HepG2 (cell line): Measurements from ENCODE around the gene PLCB2. TPM values are rescaled to one million over a fixed set of nuclear protein-coding genes. Genes with fewer than 3 reads are reported as not detected.

Source experiments
- BCL6 ChIP-seq: IDR thresholded peaks from 2 replicates; pipeline ENCODE4 v1.6.1; 2016; ENCODE audit warnings: missing genetic modification reagents, missing compliant biosample characterization
- CREB3 ChIP-seq: sonication (generic); formaldehyde crosslinking; IDR thresholded peaks from 2 replicates; pipeline ENCODE4 v1.5.0; 2020; ENCODE audit warnings: missing genetic modification reagents
- ERF ChIP-seq: IDR thresholded peaks from 2 replicates; pipeline ENCODE4 v1.6.1; 2018; ENCODE audit warnings: missing biosample characterization, missing genetic modification reagents
- ETV5 ChIP-seq: IDR thresholded peaks from 2 replicates; pipeline ENCODE4 v1.6.1; 2018; ENCODE audit warnings: missing biosample characterization, missing genetic modification reagents, inconsistent platforms, borderline replicate concordance
- IRF2 ChIP-seq: IDR thresholded peaks from 2 replicates; pipeline ENCODE4 v1.6.1; 2018; ENCODE audit warnings: missing genetic modification reagents, missing compliant biosample characterization
- KDM2A ChIP-seq: sonication (generic); formaldehyde crosslinking; IDR thresholded peaks from 2 replicates; pipeline ENCODE4 v1.4.0; 2020; ENCODE audit warnings: low read depth, missing genetic modification reagents, borderline replicate concordance
- KDM3A ChIP-seq: IDR thresholded peaks from 2 replicates; pipeline ENCODE4 v1.6.1; 2018; ENCODE audit warnings: low read depth, missing compliant biosample characterization
- KDM4B ChIP-seq: sonication (generic); formaldehyde crosslinking; IDR thresholded peaks from 2 replicates; pipeline ENCODE4 v1.4.0; 2020; ENCODE audit warnings: missing genetic modification reagents
- MLLT10 ChIP-seq: sonication (generic); formaldehyde crosslinking; IDR thresholded peaks from 2 replicates; pipeline ENCODE4 v1.4.0; 2020; ENCODE audit warnings: missing genetic modification reagents
- NFIB ChIP-seq: sonication (generic); formaldehyde crosslinking; IDR thresholded peaks from 2 replicates; pipeline ENCODE4 v1.9.0; 2021; ENCODE audit warnings: missing genetic modification reagents, mild to moderate bottlenecking, borderline replicate concordance
- NFKBIZ ChIP-seq: IDR thresholded peaks from 2 replicates; pipeline ENCODE4 v1.6.1; 2018; ENCODE audit warnings: missing genetic modification reagents, missing compliant biosample characterization
- NR0B2 ChIP-seq: sonication (generic); formaldehyde crosslinking; IDR thresholded peaks from 2 replicates; pipeline ENCODE4 v1.4.0; 2020; ENCODE audit warnings: mild to moderate bottlenecking, missing genetic modification reagents
- PCBP1 ChIP-seq: fragments of 200-400 bp; formaldehyde crosslinking; IDR thresholded peaks from 2 replicates; pipeline ENCODE4 v1.6.1; 2017; ENCODE audit warnings: mild to moderate bottlenecking, low read depth, low read length, borderline replicate concordance
- PPARG ChIP-seq: conservative IDR thresholded peaks from 2 replicates; pipeline ENCODE4 v1.6.1; 2016; ENCODE audit warnings: missing biosample characterization, missing genetic modification reagents
- PRMT3 ChIP-seq: sonication (generic); formaldehyde crosslinking; IDR thresholded peaks from 2 replicates; pipeline ENCODE4 v1.8.1; 2022; ENCODE audit warnings: low read depth, mild to moderate bottlenecking, moderate library complexity, missing genetic modification reagents, borderline replicate concordance
- REST ChIP-seq, 2 experiments: IDR thresholded peaks; 2 replicates each; pipeline ENCODE4 v1.6.1; 2011 to 2012; ENCODE audit warnings: low read length in 2 of 2, borderline replicate concordance in 1 of 2, low read depth in 1 of 2, mild to moderate bottlenecking in 1 of 2, moderate library complexity in 1 of 2
- RXRA ChIP-seq: sonication (generic); formaldehyde crosslinking; IDR thresholded peaks from 2 replicates; pipeline ENCODE4 v1.5.1; 2020; ENCODE audit warnings: missing genetic modification reagents
- SP1 ChIP-seq, 2 experiments: fragments of 450-650 bp in 1 of 2; sonication (generic) in 1 of 2; formaldehyde crosslinking in 1 of 2; IDR thresholded peaks; 2 replicates each; pipeline versions ENCODE4 v1.4.0 to v1.6.1; 2016 to 2020; ENCODE audit warnings: missing genetic modification reagents in 1 of 2
- ZFP82 ChIP-seq: sonication (generic); formaldehyde crosslinking; IDR thresholded peaks from 2 replicates; pipeline ENCODE4 v1.5.1; 2020; ENCODE audit warnings: mild to moderate bottlenecking, missing genetic modification reagents, borderline replicate concordance
- ZNF20 ChIP-seq: sonication (generic); formaldehyde crosslinking; IDR thresholded peaks from 2 replicates; pipeline ENCODE4 v1.4.0; 2020; ENCODE audit warnings: mild to moderate bottlenecking, moderate library complexity, missing genetic modification reagents
- ZNF503 ChIP-seq: sonication (generic); formaldehyde crosslinking; IDR thresholded peaks from 2 replicates; pipeline ENCODE4 v1.4.0; 2020; ENCODE audit warnings: missing genetic modification reagents
- ZNF788 ChIP-seq: sonication (generic); formaldehyde crosslinking; IDR thresholded peaks from 2 replicates; pipeline ENCODE4 v1.5.0; 2020; ENCODE audit warnings: mild to moderate bottlenecking, missing genetic modification reagents, borderline replicate concordance
- polyA plus RNA-seq, 8 experiments: library from polyadenylated mRNA; depleted of rRNA in 3 of 8; stranded (reverse) in 7 of 8; unstranded in 1 of 8; fragments of >200 nt; fragmentation: Illumina TruSeq in 4 of 8; extraction: Trizol in 4 of 8; gene quantifications; 2 replicates each; pipeline versions ENCODE4 v1.2.1 to v1.2.3, GENCODE V29; 2011 to 2016; ENCODE audit warnings: low read depth in 4 of 8, missing spikeins in 1 of 8, mixed read lengths in 1 of 8; ENCODE audit not compliant: insufficient read depth in 1 of 8
- total RNA-seq, 5 experiments: library from RNA; depleted of rRNA; stranded (reverse); fragments of >200 nt; fragmentation: Illumina TruSeq; extraction: Trizol; gene quantifications; 2 replicates each; pipeline ENCODE4 v1.2.3, GENCODE V29; 2016; ENCODE audit warnings: low read depth in 1 of 5

The PLCB2 gene
- total and polyA plus RNA-seq, 2 of the 13 experiments (the other 11 are each of a cell fraction or from before 2014, with no cell fraction given): 0.11 TPM; not detected in 1

GRCh38 chr15:40274350-40275274 is 33.1 kb downstream of the PLCB2 start (continued):
- peak; percentile 51 for TF ChIP-seq ETV5
- no peak for TF ChIP-seq ZNF20 (CRISPR knock-in tag)
- no peak for TF ChIP-seq MLLT10 (CRISPR knock-in tag)
- no peak for TF ChIP-seq PRMT3 (CRISPR knock-in tag)
- TF ChIP-seq ZNF503 (CRISPR knock-in tag): no peak
- TF ChIP-seq KDM2A: peak; percentile 89
- 0 out of 2 replicates have a peak, but pooled peaks have one; percentile 15 for TF ChIP-seq BCL6 (CRISPR knock-in tag)
- TF ChIP-seq REST (IDR thresholded peaks at IDR 0.05; ENCODE audit: borderline replicate concordance in 1 of 2, low read depth in 1 of 2, low read length in 2 of 2): no peak
- no peak; the same call in 1 of the 2 replicates for TF ChIP-seq ZNF788 (CRISPR knock-in tag)
- 0 out of 2 replicates have a peak, but pooled peaks have one; percentile 41 for TF ChIP-seq RXRA (CRISPR knock-in tag)
- TF ChIP-seq KDM3A (CRISPR knock-in tag): peak; percentile 74; the same call in 1 of the 2 replicates
- TF ChIP-seq CREB3: no peak
- TF ChIP-seq ERF: peak; percentile 77
- no peak for TF ChIP-seq SP1 (IDR thresholded peaks at IDR 0.05)
- TF ChIP-seq SP1 (CRISPR knock-in tag; IDR thresholded peaks at IDR 0.05): peak; percentile 40; the same call in 1 of the 2 replicates
- 0 out of 2 replicates have a peak, but pooled peaks have one; percentile 39 for TF ChIP-seq NFKBIZ (CRISPR knock-in tag)
- TF ChIP-seq IRF2: peak; percentile 67; the same call in 1 of the 2 replicates
- no peak; the same call in 1 of the 2 replicates for TF ChIP-seq PPARG (CRISPR knock-in tag)
- TF ChIP-seq NR0B2 (CRISPR knock-in tag): no peak
- TF ChIP-seq KDM4B (CRISPR knock-in tag): 0 out of 2 replicates have a peak, but pooled peaks have one; percentile 39
- TF ChIP-seq NFIB (CRISPR knock-in tag): no peak
- TF ChIP-seq PCBP1: no peak
- no peak for TF ChIP-seq ZFP82 (CRISPR knock-in tag)
